ENCODE measurements around the gene WDPCP. TPM values are rescaled to one million over a fixed set of nuclear protein-coding genes. Genes with fewer than 3 reads are reported as not detected.

WDPCP gene
- total RNA-seq, 4 donors from 2014 or later, result 15.9 to 18.5 (median 17.4) TPM

- no peak for TF ChIP-seq CTCF (IDR thresholded peaks at IDR 0.05)
- ATAC-seq (ENCODE audit: low FRiP score), result no peak
- DNase-seq (ENCODE audit: low spot score), result no peak
These were observed 514.3 kb downstream of the WDPCP start for GRCh38 chr2:63073994-63074393.

- ATAC-seq (ENCODE audit: low FRiP score), result no peak
- TF ChIP-seq CTCF (IDR thresholded peaks at IDR 0.05), result no peak
- no peak for DNase-seq (ENCODE audit: low spot score)
These were observed 516.6 kb downstream of the WDPCP start for GRCh38 chr2:63071664-63072063.

Small RNAs within 50 kb of the gene (small RNA-seq; reads per million reads assigned to genes)
- gene RF00017, result not detected

Other genes starting within 250 kb of the WDPCP start
- 100 to 1,000 TPM; 152 to 266 (median 192) TPM for gene MDH1, start 486 bp upstream of the WDPCP start, total RNA-seq